PC-9 (cell line): ENCODE results near the gene MALRD1.

ENCODE experiments used
- CTCF ChIP-seq: fragments of 200-600 bp; sonication (generic); conservative IDR thresholded peaks from 2 replicates; pipeline ENCODE4 v1.6.1; 2017; ENCODE audit warnings: mixed run types, antibody characterized with exemption, mild to moderate bottlenecking, moderate library complexity
- EZH2 ChIP-seq: fragments of 200-600 bp; sonication (generic); IDR thresholded peaks from 2 replicates; pipeline ENCODE4 v1.8.0; 2017; ENCODE audit warnings: antibody characterized with exemption, low read depth

DNA sequence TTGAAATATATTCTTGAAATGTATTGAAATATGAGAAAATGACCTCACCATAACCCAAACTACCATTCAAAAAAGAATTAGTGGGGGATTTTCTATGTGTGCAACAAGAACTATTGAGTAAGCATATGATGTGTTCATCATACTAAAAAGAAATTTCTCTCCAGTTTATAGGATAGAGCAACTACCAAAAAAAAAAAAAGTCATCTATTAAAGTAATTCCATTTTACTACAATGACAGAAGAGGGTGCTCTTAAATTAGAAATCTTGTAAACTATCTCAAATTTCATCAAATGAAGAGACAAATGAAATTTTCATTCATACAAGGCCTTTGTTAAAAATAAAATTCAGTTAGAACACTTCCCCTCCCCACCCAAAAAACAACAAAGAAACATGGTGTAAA lies 572.2 kb downstream of the MALRD1 start:
- TF ChIP-seq EZH2 (no peak), CTCF (no peak)
